SU-DHL-6 (cell line): ENCODE results near the gene SCGN.

Experiments used
- H2AFZ ChIP-seq: fragments of 200-600 bp; sonication (generic); 2 replicates; pipeline ENCODE4 v1.6.1; 2014; ENCODE audit warnings: low read depth, mild to moderate bottlenecking, moderate library complexity, mixed read lengths, antibody characterized with exemption, low read length; ENCODE audit not compliant: severe bottlenecking
- H3F3A ChIP-seq: fragments of 200-600 bp; shearing (Covaris generic); 2 replicates; pipeline ENCODE4 v1.6.0; 2016; ENCODE audit warnings: antibody characterized with exemption, mild to moderate bottlenecking; ENCODE audit not compliant: insufficient read depth
- H3K27ac ChIP-seq: fragments of 200-600 bp; sonication (generic); 2 replicates; pipeline ENCODE4 v1.5.1; 2016; ENCODE audit warnings: low read depth, mild to moderate bottlenecking, low read length, moderate library complexity, mixed read lengths
- H3K27me3 ChIP-seq: fragments of 200-600 bp; sonication (generic), shearing (Covaris generic); 2 replicates; pipeline ENCODE4 v1.6.0; 2014; ENCODE audit warnings: mild to moderate bottlenecking, low read length
- H3K36me3 ChIP-seq: fragments of 200-600 bp; sonication (generic); 2 replicates; pipeline ENCODE4 v1.6.1; 2014; ENCODE audit warnings: mild to moderate bottlenecking, low read length, mixed read lengths
- H3K4me2 ChIP-seq: fragments of 300-600, 200-600 bp; shearing (Covaris generic), sonication (generic); 2 replicates; pipeline ENCODE4 v1.6.0; 2014; ENCODE audit warnings: low read length, low read depth, mild to moderate bottlenecking; ENCODE audit not compliant: poor library complexity, severe bottlenecking
- H3K4me3 ChIP-seq: fragments of 200-600 bp; sonication (generic); 2 replicates; pipeline ENCODE4 v1.5.1; 2014; ENCODE audit warnings: antibody characterized with exemption, low read length, mild to moderate bottlenecking, mixed read lengths; ENCODE audit not compliant: insufficient read depth, poor library complexity, severe bottlenecking
- H3K79me2 ChIP-seq: fragments of 200-600 bp; sonication (generic); 2 replicates; pipeline ENCODE4 v1.6.1; 2014; ENCODE audit warnings: mild to moderate bottlenecking, low read length, moderate library complexity; ENCODE audit not compliant: insufficient read depth
- H3K9ac ChIP-seq: fragments of 200-600 bp; sonication (generic); 2 replicates; pipeline ENCODE4 v1.7.0; 2014; ENCODE audit warnings: mild to moderate bottlenecking, low read length
- H3K9me2 ChIP-seq: fragments of 200-600 bp; sonication (generic); replicated peaks from 2 replicates; pipeline ENCODE4 v1.6.1; 2014; ENCODE audit warnings: low read length; ENCODE audit not compliant: insufficient read depth
- H3K9me3 ChIP-seq: fragments of 200-600 bp; sonication (generic); 2 replicates; pipeline ENCODE4 v1.6.1; 2014; ENCODE audit warnings: low read length, mixed read lengths; ENCODE audit not compliant: insufficient read depth
- H4K20me1 ChIP-seq: fragments of 200-600 bp; sonication (generic); 2 replicates; pipeline ENCODE4 v1.6.1; 2014; ENCODE audit warnings: low read depth, mild to moderate bottlenecking, antibody characterized with exemption, low read length, moderate library complexity, mixed read lengths
- EZH2phosphoT487 ChIP-seq: fragments of 200-600 bp; sonication (generic), shearing (Covaris generic); conservative IDR thresholded peaks from 2 replicates; pipeline ENCODE4 v1.6.1; 2018; ENCODE audit warnings: mild to moderate bottlenecking, antibody characterized with exemption, low read length, moderate library complexity, mixed read lengths
- TF ChIP-seq, protein P1 (sequence below): fragments of 200-600 bp; sonication (generic); IDR thresholded peaks from one replicate; pipeline ENCODE4 v1.5.1; 2017; ENCODE audit warnings: antibody characterized with exemption, mild to moderate bottlenecking, low read length, moderate library complexity; ENCODE audit not compliant: insufficient read depth, poor library complexity, severe bottlenecking

Gene SCGN

DNA sequence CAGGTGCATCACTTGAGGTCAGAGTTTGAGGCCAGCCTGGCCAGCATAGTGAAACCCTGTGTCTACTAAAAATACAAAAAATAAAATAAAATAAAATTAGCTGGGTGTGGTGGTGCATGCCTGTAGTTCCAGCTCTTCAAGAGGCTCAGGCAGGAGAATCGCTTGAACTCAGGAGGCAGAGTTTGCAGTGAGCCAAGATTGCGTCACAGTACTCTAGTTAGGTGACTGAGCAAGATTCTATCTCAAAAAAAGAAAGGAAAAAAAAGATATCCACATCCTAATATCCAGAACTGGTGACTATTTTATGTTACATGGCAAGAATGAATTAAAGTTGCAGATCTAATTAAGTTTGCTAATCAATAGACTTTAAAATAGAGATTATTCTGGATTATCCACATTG lies 32.5 kb downstream of the SCGN start:
- Histone ChIP-seq H3K4me2 (no peak overlapping the region), H3K9me2 (no peaks in the 10 kb centered on the region), H3K9ac (no peak overlapping the region), H3K9me3 (no peaks in the 10 kb centered on the region), H3K27me3 (no peaks in the 10 kb centered on the region), H4K20me1 (no peaks in the 10 kb centered on the region), H2AFZ (no peak overlapping the region), H3K79me2 (no peaks in the 10 kb centered on the region), H3K4me3 (no peak overlapping the region), H3K36me3 (no peaks in the 10 kb centered on the region), H3K27ac (no peak overlapping the region), H3F3A (no peaks in the 10 kb centered on the region)
- no peak for TF ChIP-seq EZH2phosphoT487
- TF ChIP-seq, protein P1, sequence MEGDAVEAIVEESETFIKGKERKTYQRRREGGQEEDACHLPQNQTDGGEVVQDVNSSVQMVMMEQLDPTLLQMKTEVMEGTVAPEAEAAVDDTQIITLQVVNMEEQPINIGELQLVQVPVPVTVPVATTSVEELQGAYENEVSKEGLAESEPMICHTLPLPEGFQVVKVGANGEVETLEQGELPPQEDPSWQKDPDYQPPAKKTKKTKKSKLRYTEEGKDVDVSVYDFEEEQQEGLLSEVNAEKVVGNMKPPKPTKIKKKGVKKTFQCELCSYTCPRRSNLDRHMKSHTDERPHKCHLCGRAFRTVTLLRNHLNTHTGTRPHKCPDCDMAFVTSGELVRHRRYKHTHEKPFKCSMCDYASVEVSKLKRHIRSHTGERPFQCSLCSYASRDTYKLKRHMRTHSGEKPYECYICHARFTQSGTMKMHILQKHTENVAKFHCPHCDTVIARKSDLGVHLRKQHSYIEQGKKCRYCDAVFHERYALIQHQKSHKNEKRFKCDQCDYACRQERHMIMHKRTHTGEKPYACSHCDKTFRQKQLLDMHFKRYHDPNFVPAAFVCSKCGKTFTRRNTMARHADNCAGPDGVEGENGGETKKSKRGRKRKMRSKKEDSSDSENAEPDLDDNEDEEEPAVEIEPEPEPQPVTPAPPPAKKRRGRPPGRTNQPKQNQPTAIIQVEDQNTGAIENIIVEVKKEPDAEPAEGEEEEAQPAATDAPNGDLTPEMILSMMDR = no peak

- no peaks in the 10 kb centered on the region for H3F3A ChIP-seq
- no peaks in the 10 kb centered on the region; the same call in 1 of the 2 replicates for H4K20me1 ChIP-seq
- H3K4me2 ChIP-seq = no peak overlapping the region
- H3K9ac ChIP-seq = no peak overlapping the region
- no peak overlapping the region for H2AFZ ChIP-seq
- H3K4me3 ChIP-seq = no peak overlapping the region
- H3K27ac ChIP-seq = no peak overlapping the region
- no peaks in the 10 kb centered on the region for H3K27me3 ChIP-seq
- TF ChIP-seq, protein P1 = no peak
- no peak for TF ChIP-seq EZH2phosphoT487
- H3K9me3 ChIP-seq = no peaks in the 10 kb centered on the region
- H3K36me3 ChIP-seq = no peaks in the 10 kb centered on the region
- no peaks in the 10 kb centered on the region for H3K79me2 ChIP-seq
- no peaks in the 10 kb centered on the region for H3K9me2 ChIP-seq
These were observed 33.2 kb downstream of the SCGN start for GRCh38 chr6:25685251-25685650.

DNA sequence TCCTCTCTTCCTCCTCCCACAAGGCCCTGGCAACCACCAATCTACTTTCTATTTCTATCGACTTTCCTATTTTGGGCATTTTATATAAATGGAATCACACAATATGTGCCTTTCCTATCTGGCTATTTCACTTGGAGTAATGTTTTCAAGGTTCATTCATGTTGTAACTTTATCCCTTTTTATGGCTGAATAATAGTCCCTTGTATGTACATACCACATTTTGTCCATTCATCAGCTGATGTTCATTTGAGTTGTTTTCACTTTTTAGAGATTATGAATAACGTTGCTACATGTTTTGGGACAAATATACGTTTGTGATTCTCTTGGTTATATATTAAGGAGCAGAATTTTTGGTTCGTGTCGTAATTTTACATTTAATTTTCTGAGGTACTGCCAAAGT lies 33.9 kb downstream of the SCGN start:
- H3K27ac ChIP-seq = no peak overlapping the region
- no peak overlapping the region for H2AFZ ChIP-seq
- no peaks in the 10 kb centered on the region for H3K9me3 ChIP-seq
- H3K9me2 ChIP-seq = no peaks in the 10 kb centered on the region
- no peak overlapping the region for H3K4me2 ChIP-seq
- H4K20me1 ChIP-seq = no peaks in the 10 kb centered on the region; the same call in 1 of the 2 replicates
- H3K79me2 ChIP-seq = no peaks in the 10 kb centered on the region
- TF ChIP-seq, protein P1 = no peak
- no peak for TF ChIP-seq EZH2phosphoT487
- no peak overlapping the region for H3K4me3 ChIP-seq
- no peaks in the 10 kb centered on the region for H3K27me3 ChIP-seq
- H3K9ac ChIP-seq = no peak overlapping the region
- no peaks in the 10 kb centered on the region for H3K36me3 ChIP-seq
- no peaks in the 10 kb centered on the region for H3F3A ChIP-seq
